GM19395 (cell line): ENCODE data around the gene MFN1.

Experiments
- ATAC-seq: cut with Tn5 transposase; IDR thresholded peaks from one replicate; pipeline ENCODE4 v1.9.1; 2021; ENCODE audit warnings: mild to moderate bottlenecking, moderate library complexity; ENCODE audit not compliant: unreplicated experiment

Gene MFN1

GRCh38 chr3:179336345-179336929, 11.1 kb upstream of the MFN1 start:
- ATAC-seq, result no peak

GRCh38 chr3:179348325-179349013, 960 bp downstream of the MFN1 start:
- ATAC-seq, result peak; percentile 56

GRCh38 chr3:179355996-179356395, 8.5 kb downstream of the MFN1 start:
- ATAC-seq, result no peak

GRCh38 chr3:179363332-179363731, 15.8 kb downstream of the MFN1 start:
- no peak for ATAC-seq

- no peak for ATAC-seq
Observed at GRCh38 chr3:179369621-179370020, 22.1 kb downstream of the MFN1 start.

- no peak for ATAC-seq
Observed at GRCh38 chr3:179373938-179374337, 26.4 kb downstream of the MFN1 start.

GRCh38 chr3:179375091-179375999, 27.8 kb downstream of the MFN1 start:
- ATAC-seq, result no peak

GRCh38 chr3:179376474-179376873, 29.0 kb downstream of the MFN1 start:
- ATAC-seq, result no peak

- no peak for ATAC-seq
Observed at GRCh38 chr3:179391906-179392305, 44.4 kb downstream of the MFN1 start.

- ATAC-seq, result no peak
Observed at GRCh38 chr3:179398574-179399231, 51.2 kb downstream of the MFN1 start.

GRCh38 chr3:179401561-179401960, 54.1 kb downstream of the MFN1 start:
- ATAC-seq, result no peak

GRCh38 chr3:179402963-179403362, 55.5 kb downstream of the MFN1 start:
- ATAC-seq, result no peak

- ATAC-seq, result no peak
Observed at GRCh38 chr3:179404307-179404706, 56.8 kb downstream of the MFN1 start.

- ATAC-seq, result peak; percentile 49
Observed at GRCh38 chr3:179410331-179410730, 62.8 kb downstream of the MFN1 start.

- ATAC-seq, result peak; percentile 71
Observed at GRCh38 chr3:179410999-179411398, 63.5 kb downstream of the MFN1 start.

- ATAC-seq, result no peak
Observed at GRCh38 chr3:179414804-179415203, 67.3 kb downstream of the MFN1 start.

GRCh38 chr3:179415377-179415776, 67.9 kb downstream of the MFN1 start:
- no peak for ATAC-seq

GRCh38 chr3:179416681-179417080, 69.2 kb downstream of the MFN1 start:
- no peak for ATAC-seq

- ATAC-seq, result no peak
Observed at GRCh38 chr3:179418610-179419009, 71.1 kb downstream of the MFN1 start.

GRCh38 chr3:179421500-179421899, 74.0 kb downstream of the MFN1 start:
- ATAC-seq, result no peak

- ATAC-seq, result no peak
Observed at GRCh38 chr3:179425075-179425474, 77.6 kb downstream of the MFN1 start.
